Spinal cord (tissue), 10 donors: Measurements from ENCODE around the gene CDCA3. TPM values are rescaled to one million over a fixed set of nuclear protein-coding genes. Genes with fewer than 3 reads are reported as not detected.
A peak's percentile ranks its signal among the peaks of the same experiment; 100 is the strongest.
"Not testable (repeated sequence)": the region's sequence is repeated elsewhere in the genome, so short reads cannot be mapped to it uniquely, and the experiment has no call there.

Experiments used
- DNase-seq, 6 donors: peaks; one replicate each; pipeline versions ENCODE4 v3.0.0 to v3.0.0-alpha.2; 2013 to 2015; ENCODE audit warnings: low spot score in 6 of 6, low read depth in 4 of 6
- H3K27ac ChIP-seq: one replicate; pipeline ENCODE4 v1.5.1; 2013; ENCODE audit warnings: low read depth, low read length, control low read depth
- H3K27me3 ChIP-seq: one replicate; pipeline ENCODE4 v1.6.1; 2013; ENCODE audit warnings: low read length; ENCODE audit not compliant: control insufficient read depth, insufficient read depth
- H3K36me3 ChIP-seq: one replicate; pipeline ENCODE4 v1.6.1; 2013; ENCODE audit warnings: low read length; ENCODE audit not compliant: control insufficient read depth, insufficient read depth
- H3K4me1 ChIP-seq: one replicate; pipeline ENCODE4 v1.6.1; 2013; ENCODE audit warnings: low read length; ENCODE audit not compliant: control insufficient read depth, insufficient read depth
- H3K4me3 ChIP-seq: one replicate; pipeline ENCODE4 v1.5.1; 2013; ENCODE audit warnings: low read depth, low read length, control low read depth
- H3K9me3 ChIP-seq: one replicate; pipeline ENCODE4 v1.6.1; 2013; ENCODE audit warnings: low read length; ENCODE audit not compliant: control insufficient read depth, insufficient read depth
- WGBS: methylation state at CpG from one replicate; pipeline ENCODE4 v1.1.5; 2013; ENCODE audit warnings: missing lambda C conversion rate; ENCODE audit not compliant: insufficient coverage; 5-methylcytosine and 5-hydroxymethylcytosine counted together
- long read RNA-seq, 4 donors: transcript quantifications; one replicate each; lab custom pipeline, GENCODE V29; 2026
- polyA plus RNA-seq, 2 donors: library from polyadenylated mRNA; unstranded; fragments of 120-200 nt; gene quantifications; one replicate each; pipeline ENCODE4 v1.2.1, GENCODE V29; 2013; ENCODE audit not compliant: insufficient read length in 2 of 2
- total RNA-seq, 2 donors: library from RNA; depleted of rRNA in 1 of 2; stranded (reverse); fragments of 120-200 nt in 1 of 2; fragments of >200 nt in 1 of 2; gene quantifications; one replicate each; pipeline versions ENCODE4 v1.2.3 to v1.2.4, GENCODE V29; 2013 to 2014
- donor health status: healthy.

The CDCA3 gene
- total RNA-seq: 10 to 100 TPM in 1 of 2 donors, 1 to 10 TPM in 1; 4.8 to 17.2 TPM
- polyA plus RNA-seq: 10 to 100 TPM; 17.7 to 22.5 TPM
- long read RNA-seq, donor 1, partial matches to known transcripts: 559 of 577 reads
- long read RNA-seq, donor 1, other reads (novel, unspliced or antisense): 12 of 577 reads
- long read RNA-seq, donor 2, partial matches to known transcripts: 0 of 5 reads
- long read RNA-seq, donor 2, other reads (novel, unspliced or antisense): 0 of 5 reads
- long read RNA-seq, donor 3, partial matches to known transcripts: 0 of 2 reads
- long read RNA-seq, donor 3, other reads (novel, unspliced or antisense): 0 of 2 reads
- long read RNA-seq, donor 4, transcript CDCA3-207 (6 exons, 1,943 nt): major isoform, 8 of 19 reads
- long read RNA-seq, donor 4, partial matches to known transcripts: 5 of 19 reads
- long read RNA-seq, donor 4, other reads (novel, unspliced or antisense): 0 of 19 reads

GRCh38 chr12:6851153-6851920, at the start of gene CDCA3:
Gene CDCA3, minus strand, starts transcription at chr12:6851286. Its CDS starts 334 bp downstream, at chr12:6850952.
- Histone ChIP-seq H3K27me3 (no peaks in the 10 kb centered on the region), H3K9me3 (no peaks in the 10 kb centered on the region), H3K36me3 (peaks cover 51% of the 10 kb centered on the region), H3K27ac (peak within 1 kb of the TSS; percentile 100), H3K4me1 (peaks cover 30% of the 10 kb centered on the region), H3K4me3 (peak within 1 kb of the TSS; percentile 94)
- 0% methylated on average over 25 of the region's 37 CpGs for WGBS
- peak; percentile 93 to 99 (median 95) for DNase-seq

GRCh38 chr12:6899837-6900519, 48.9 kb upstream of the CDCA3 start:
- H3K27ac ChIP-seq: peak overlapping the region; percentile 84
- peak in 3 of 6 donors; percentile 75 to 87 (median 82) for DNase-seq

GRCh38 chr12:6899427-6899826, 48.3 kb upstream of the CDCA3 start:
- no peak for DNase-seq
- no peak overlapping the region for H3K4me3 ChIP-seq
- H3K27ac ChIP-seq: peak overlapping the region; percentile 84
- H3K4me1 ChIP-seq: peaks cover 13% of the 10 kb centered on the region
- WGBS: 100% methylated on average over 1 of the region's 5 CpGs
- H3K36me3 ChIP-seq: no peaks in the 10 kb centered on the region
- no peaks in the 10 kb centered on the region for H3K27me3 ChIP-seq
- no peaks in the 10 kb centered on the region for H3K9me3 ChIP-seq

More at GRCh38 chr12:6899837-6900519, 48.9 kb upstream of the CDCA3 start:
- H3K36me3 ChIP-seq: no peaks in the 10 kb centered on the region
- WGBS: 27% methylated on average over 5 of the region's 10 CpGs
- no peaks in the 10 kb centered on the region for H3K27me3 ChIP-seq
- H3K9me3 ChIP-seq: no peaks in the 10 kb centered on the region
- H3K4me1 ChIP-seq: peaks cover 15% of the 10 kb centered on the region
- no peak overlapping the region for H3K4me3 ChIP-seq

GRCh38 chr12:6896846-6897435, 45.9 kb upstream of the CDCA3 start:
- H3K27ac ChIP-seq: no peak overlapping the region
- H3K4me3 ChIP-seq: no peak overlapping the region
- DNase-seq: peak in 1 of 6 donors; percentile 49
- no peaks in the 10 kb centered on the region for H3K27me3 ChIP-seq
- H3K4me1 ChIP-seq: peaks cover 13% of the 10 kb centered on the region
- WGBS: 61% methylated on average over 3 of the region's 6 CpGs
- no peaks in the 10 kb centered on the region for H3K9me3 ChIP-seq
- H3K36me3 ChIP-seq: no peaks in the 10 kb centered on the region

GRCh38 chr12:6894321-6894720, 43.2 kb upstream of the CDCA3 start:
- no peak for DNase-seq
- Histone ChIP-seq H3K36me3 (no peaks in the 10 kb centered on the region), H3K4me1 (peaks cover 15% of the 10 kb centered on the region), H3K27me3 (no peaks in the 10 kb centered on the region), H3K9me3 (no peaks in the 10 kb centered on the region), H3K27ac (no peak overlapping the region), H3K4me3 (no peak overlapping the region)
- WGBS: no CpG with 5 or more reads among the region's 3 CpGs

GRCh38 chr12:6892683-6893082, 41.6 kb upstream of the CDCA3 start:
- 94% methylated on average over 3 of the region's 3 CpGs for WGBS
- H3K4me3 ChIP-seq, H3K27me3 ChIP-seq, H3K27ac ChIP-seq, DNase-seq, H3K9me3 ChIP-seq, H3K36me3 ChIP-seq: not testable (repeated sequence)
- H3K4me1 ChIP-seq: peaks cover 10% of the 10 kb centered on the region

GRCh38 chr12:6891646-6892001, 40.5 kb upstream of the CDCA3 start:
- Histone ChIP-seq H3K27ac (peak overlapping the region; percentile 87), H3K27me3 (no peaks in the 10 kb centered on the region), H3K9me3 (no peaks in the 10 kb centered on the region), H3K4me1 (peaks cover 10% of the 10 kb centered on the region), H3K36me3 (no peaks in the 10 kb centered on the region), H3K4me3 (peak overlapping the region; percentile 53)
- 94% methylated on average over 3 of the region's 5 CpGs for WGBS
- DNase-seq: no peak

- peak in 5 of 6 donors; percentile 90 to 99 (median 95) for DNase-seq
- H3K4me1 ChIP-seq: peaks cover 10% of the 10 kb centered on the region
- no peaks in the 10 kb centered on the region for H3K27me3 ChIP-seq
- H3K9me3 ChIP-seq: no peaks in the 10 kb centered on the region
- peak overlapping the region; percentile 88 for H3K27ac ChIP-seq
- H3K4me3 ChIP-seq: peak overlapping the region; percentile 58
- H3K36me3 ChIP-seq: no peaks in the 10 kb centered on the region
- 2% methylated on average over 64 of the region's 68 CpGs for WGBS
Measured at GRCh38 chr12:6890789-6891645, 39.9 kb upstream of the CDCA3 start.
